Retinal pigment epithelial cell (primary cell): Measurements from ENCODE around the gene AIFM1.
"Not testable (repeated sequence)": the region's sequence is repeated elsewhere in the genome, so short reads cannot be mapped to it uniquely, and the experiment has no call there.

Experiments
- DNase-seq: peaks from one replicate; pipeline ENCODE4 v3.0.0-alpha.2; 2010; ENCODE audit warnings: low read depth
- H3K4me3 ChIP-seq: 2 replicates; pipeline ENCODE4 v1.5.1; 2011; ENCODE audit warnings: mild to moderate bottlenecking, low read length, control low read depth, moderate library complexity
- CTCF ChIP-seq: conservative IDR thresholded peaks from 2 replicates; pipeline ENCODE4 v1.5.1; 2011; ENCODE audit warnings: low read depth, low read length, control low read depth, inconsistent platforms

AIFM1 gene

GRCh38 chrX:130120746-130121504 is 44.7 kb downstream of the AIFM1 start:
- peak overlapping the region; percentile 17 for H3K4me3 ChIP-seq
- DNase-seq = no peak
- TF ChIP-seq CTCF = no peak

DNA sequence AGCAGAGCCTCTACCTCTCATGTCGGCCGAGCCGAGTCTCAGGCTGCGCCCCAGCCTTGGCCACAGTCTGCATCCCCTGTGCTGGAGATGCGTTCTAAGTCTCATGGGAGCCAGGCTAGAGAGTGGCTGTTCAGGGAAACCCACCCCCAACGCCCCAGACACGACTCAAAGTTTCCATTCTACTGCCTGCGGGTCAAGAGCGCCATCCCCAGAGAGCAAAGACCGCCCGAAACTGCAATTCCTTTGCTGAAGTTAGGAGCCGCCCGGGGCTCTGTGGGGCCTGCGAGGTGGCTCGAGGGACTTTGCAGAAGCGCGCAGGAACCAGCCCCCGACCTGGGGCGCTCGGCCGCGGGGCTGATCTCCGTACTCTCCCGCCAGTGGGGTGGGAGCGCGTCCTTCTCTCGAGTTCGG is 45.3 kb downstream of the AIFM1 start:
- peak overlapping the region; percentile 17 for H3K4me3 ChIP-seq
- DNase-seq = no peak
- TF ChIP-seq CTCF = no peak

- TF ChIP-seq CTCF = no peak
- H3K4me3 ChIP-seq = no peak overlapping the region
- DNase-seq = no peak
These were observed 46.2 kb downstream of the AIFM1 start for GRCh38 chrX:130119312-130119898.

DNA sequence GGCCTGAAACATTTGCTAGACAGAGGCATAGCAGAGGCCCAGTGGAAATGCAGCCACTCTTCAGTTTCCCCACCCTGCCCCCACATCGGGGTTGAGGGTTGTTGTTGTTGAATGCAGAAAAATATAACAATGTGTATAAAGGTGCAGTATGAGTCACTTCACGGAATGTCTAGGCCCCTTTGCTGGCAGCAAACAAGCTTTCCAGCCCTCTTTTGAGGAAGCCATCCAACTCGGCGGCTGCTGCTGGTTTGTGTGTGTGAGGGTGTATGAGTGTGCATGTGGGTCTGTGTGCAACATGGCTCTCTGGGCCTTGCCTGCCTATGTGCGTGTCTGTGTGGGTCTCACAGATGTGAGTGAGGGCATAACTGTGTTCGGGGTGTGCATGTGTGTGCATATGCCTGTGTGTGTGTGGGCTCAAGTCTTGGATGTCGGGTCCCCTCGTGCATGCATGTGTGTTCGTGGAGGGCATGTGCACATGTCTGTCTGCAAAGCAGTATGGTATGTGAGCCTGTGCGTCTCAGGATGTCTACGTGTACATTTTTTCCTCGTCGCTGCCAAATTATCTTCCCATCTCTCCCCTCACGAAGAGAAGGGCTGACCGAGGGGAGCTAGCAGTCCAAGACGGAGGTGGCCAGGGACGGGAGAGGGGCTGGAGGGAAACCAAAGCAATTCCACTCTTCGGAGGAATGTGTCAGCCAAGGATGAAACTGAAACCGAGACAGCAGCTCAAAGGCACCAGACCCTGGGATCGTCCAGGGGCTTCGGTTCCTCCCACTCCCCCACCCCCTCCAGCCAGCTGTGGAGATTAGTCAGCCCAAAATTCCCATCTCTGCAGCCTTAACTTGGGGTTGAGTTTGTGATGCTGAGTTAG is 47.0 kb downstream of the AIFM1 start:
- no peak for TF ChIP-seq CTCF
- DNase-seq = peak; percentile 68
- H3K4me3 ChIP-seq = no peak overlapping the region

- DNase-seq = no peak
- no peak for TF ChIP-seq CTCF
- H3K4me3 ChIP-seq = no peak overlapping the region
These were observed 48.5 kb downstream of the AIFM1 start for GRCh38 chrX:130117166-130117565.

GRCh38 chrX:130115119-130115885 is 50.3 kb downstream of the AIFM1 start:
- not testable (repeated sequence) for DNase-seq, H3K4me3 ChIP-seq

DNA sequence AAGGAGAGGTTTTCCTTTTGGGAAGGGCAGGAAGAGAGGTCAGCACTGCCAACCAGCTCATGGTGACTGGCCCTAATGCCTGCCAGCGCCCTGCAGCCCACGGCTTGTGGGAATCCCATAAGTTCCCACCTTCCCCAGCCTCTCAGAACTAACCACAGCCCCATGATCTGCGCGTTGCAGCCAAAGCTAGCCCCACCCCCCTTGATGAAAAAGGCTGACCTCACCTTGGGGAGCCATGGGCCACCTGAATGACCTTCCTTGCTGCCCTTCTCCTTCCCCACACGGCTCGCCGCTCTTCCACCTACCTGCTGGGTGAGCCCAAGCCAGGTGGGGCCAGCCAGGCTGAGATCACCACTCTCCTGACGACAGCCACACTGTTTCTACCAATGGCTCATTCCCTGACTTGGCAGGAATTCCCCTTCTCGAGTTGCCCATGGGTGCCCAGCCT is 51.5 kb downstream of the AIFM1 start:
- DNase-seq = no peak
- no peak for TF ChIP-seq CTCF
- no peak overlapping the region for H3K4me3 ChIP-seq
